Measurements from ENCODE around the gene PDZD8.

The PDZD8 gene

GRCh38 chr10:117346574-117346973 lies 28.7 kb downstream of the PDZD8 start:
- H3K9me3 Mint-ChIP-seq: no peaks in the 10 kb centered on the region
- DNase-seq (no peak), ATAC-seq (replicated peaks) (no peak)
- no peak overlapping the region for H3K27ac Mint-ChIP-seq
- peaks cover 23 to 68% of the 10 kb centered on the region in 2 donors for H3K4me1 Mint-ChIP-seq
- H3K4me3 Mint-ChIP-seq: no peak overlapping the region
- no peaks in the 10 kb centered on the region for H3K27me3 Mint-ChIP-seq
- H3K36me3 Mint-ChIP-seq: peaks cover 12 to 20% of the 10 kb centered on the region in 2 donors

DNA sequence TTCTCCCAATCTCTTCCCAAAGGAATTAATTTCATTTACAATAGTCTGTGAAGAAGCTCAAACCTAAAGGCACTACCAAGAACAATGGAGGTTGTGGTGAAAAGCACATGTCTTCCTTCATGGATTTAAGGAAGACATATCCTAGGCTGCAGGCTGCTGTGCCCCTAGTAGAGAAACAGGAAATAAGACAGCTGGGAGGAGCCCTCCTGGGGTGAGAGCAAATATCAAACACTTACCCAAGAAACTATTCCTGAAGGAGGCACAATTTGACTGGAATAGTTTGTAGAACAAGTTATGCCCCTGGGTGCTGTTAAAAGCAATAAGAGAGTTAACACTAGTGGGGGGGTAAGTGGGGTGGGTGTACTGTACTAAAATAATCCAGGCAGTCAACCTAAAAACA lies 30.1 kb downstream of the PDZD8 start:
- no peak for ATAC-seq (replicated peaks)
- Mint-ChIP-seq H3K27ac (no peak overlapping the region), H3K36me3 (peaks cover 19 to 21% of the 10 kb centered on the region in 2 donors), H3K4me1 (peaks cover 23 to 62% of the 10 kb centered on the region in 2 donors), H3K9me3 (no peaks in the 10 kb centered on the region), H3K4me3 (no peak overlapping the region), H3K27me3 (no peaks in the 10 kb centered on the region)
- no peak for DNase-seq

- Mint-ChIP-seq H3K9me3 (no peaks in the 10 kb centered on the region), H3K4me1 (peaks cover 21 to 50% of the 10 kb centered on the region in 2 donors), H3K27me3 (no peaks in the 10 kb centered on the region), H3K36me3 (peaks cover 19 to 21% of the 10 kb centered on the region in 2 donors), H3K4me3 (no peak overlapping the region), H3K27ac (no peak overlapping the region)
- DNase-seq (no peak), ATAC-seq (replicated peaks) (no peak)
Measured at GRCh38 chr10:117342641-117343040, 32.6 kb downstream of the PDZD8 start.

DNA sequence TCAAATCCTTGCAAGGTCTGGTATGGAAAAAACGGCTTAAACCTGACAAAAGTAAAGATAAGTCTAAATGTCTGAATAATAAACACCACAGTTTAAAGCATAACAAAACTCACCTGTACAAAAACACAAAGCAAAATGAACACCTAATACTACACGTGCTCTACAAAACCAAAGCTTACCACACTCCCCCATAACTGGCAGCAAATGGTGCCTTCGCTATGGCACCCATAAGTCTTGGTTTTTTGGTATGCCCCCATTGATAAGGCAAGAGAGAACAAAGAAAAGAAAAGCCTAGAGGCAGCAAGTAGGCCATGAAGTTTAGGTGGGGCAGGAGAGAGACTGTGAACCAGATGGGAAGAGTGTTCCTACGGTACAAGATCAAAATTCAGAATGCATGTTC lies 34.2 kb downstream of the PDZD8 start:
- Mint-ChIP-seq H3K27me3 (no peaks in the 10 kb centered on the region), H3K27ac (no peak overlapping the region), H3K36me3 (peaks cover 23 to 27% of the 10 kb centered on the region in 2 donors), H3K4me3 (no peak overlapping the region), H3K4me1 (peaks cover 20 to 40% of the 10 kb centered on the region in 2 donors), H3K9me3 (no peaks in the 10 kb centered on the region)
- no peak for DNase-seq
- ATAC-seq (replicated peaks): no peak

DNA sequence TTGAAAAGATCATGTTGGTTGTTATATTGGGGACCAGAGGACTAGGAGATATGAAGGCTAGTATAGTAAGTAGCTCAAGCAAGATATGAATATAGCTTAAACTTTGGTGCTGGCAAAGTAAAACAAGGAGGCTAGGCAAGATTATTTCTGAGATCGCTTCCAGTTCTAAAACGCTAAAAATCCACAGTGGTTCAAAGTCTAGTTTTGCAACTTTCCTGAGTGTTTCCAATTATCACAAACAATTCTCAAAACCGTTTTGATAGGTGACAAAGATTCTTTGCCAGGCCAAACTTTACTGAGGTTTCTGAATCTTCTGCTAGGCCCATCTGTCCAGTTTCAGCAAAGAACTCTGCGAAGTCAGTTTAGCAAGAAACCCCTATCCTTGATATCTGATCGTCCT lies 35.3 kb downstream of the PDZD8 start:
- Mint-ChIP-seq H3K27ac (no peak overlapping the region), H3K27me3 (no peaks in the 10 kb centered on the region), H3K9me3 (peaks cover 5 to 9% of the 10 kb centered on the region in 2 donors), H3K36me3 (peaks cover 32 to 34% of the 10 kb centered on the region in 2 donors), H3K4me1 (peaks cover 17 to 29% of the 10 kb centered on the region in 2 donors), H3K4me3 (no peak overlapping the region)
- no peak for ATAC-seq (replicated peaks)
- no peak for DNase-seq

- Mint-ChIP-seq H3K27me3 (no peaks in the 10 kb centered on the region), H3K4me3 (no peak overlapping the region), H3K36me3 (peaks cover 32 to 37% of the 10 kb centered on the region in 2 donors), H3K4me1 (peaks cover 17 to 29% of the 10 kb centered on the region in 2 donors), H3K27ac (no peak overlapping the region), H3K9me3 (peaks cover 8 to 12% of the 10 kb centered on the region in 2 donors)
- ATAC-seq (replicated peaks) (no peak), DNase-seq (no peak)
Measured at GRCh38 chr10:117339578-117339977, 35.7 kb downstream of the PDZD8 start.

DNA sequence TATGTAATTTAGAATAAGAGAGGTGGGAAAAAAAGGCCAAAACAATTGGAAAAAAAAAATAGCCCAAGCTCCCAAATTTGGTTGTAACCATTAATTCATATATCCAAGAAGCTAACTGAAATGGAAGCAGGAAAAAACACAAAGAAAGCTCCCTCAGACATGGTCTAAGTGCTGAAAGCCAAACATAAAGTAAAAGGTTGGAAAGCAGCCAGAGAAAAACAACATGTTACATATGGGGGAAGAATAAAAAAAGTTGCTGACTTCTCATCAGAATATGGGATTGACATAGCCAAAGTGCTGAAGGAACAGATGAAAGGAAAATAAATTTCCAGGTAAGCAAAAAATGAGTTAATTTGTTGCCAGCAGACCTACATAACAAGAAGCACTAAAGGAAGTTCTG lies 40.3 kb downstream of the PDZD8 start:
- no peak for ATAC-seq (replicated peaks)
- no peaks in the 10 kb centered on the region for H3K27me3 Mint-ChIP-seq
- peaks cover 9 to 15% of the 10 kb centered on the region in 2 donors for H3K9me3 Mint-ChIP-seq
- DNase-seq: no peak
- H3K36me3 Mint-ChIP-seq: peaks cover 35 to 40% of the 10 kb centered on the region in 2 donors
- no peak overlapping the region for H3K27ac Mint-ChIP-seq
- H3K4me1 Mint-ChIP-seq: peaks cover 6 to 7% of the 10 kb centered on the region in 2 donors
- no peak overlapping the region for H3K4me3 Mint-ChIP-seq

DNA sequence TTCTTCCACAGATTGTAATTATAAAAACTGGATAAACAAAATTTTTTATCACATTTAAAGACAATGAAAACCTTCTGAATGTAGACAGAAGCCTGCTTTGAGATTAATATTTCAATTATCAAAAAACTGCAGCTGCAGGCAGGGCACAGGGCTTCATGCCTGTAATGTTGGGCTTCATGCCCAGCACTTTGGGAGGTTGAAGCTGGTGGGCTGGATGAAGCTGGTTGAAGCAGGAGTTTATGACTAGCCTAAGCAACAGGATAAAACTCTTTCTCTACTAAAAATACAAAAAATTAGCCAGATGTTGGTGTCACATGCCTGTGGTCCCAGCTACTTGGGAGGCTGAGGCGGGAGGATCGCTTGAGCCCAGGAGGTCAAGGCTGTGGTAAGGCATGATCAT lies 41.2 kb downstream of the PDZD8 start:
- no peak for DNase-seq
- peaks cover 36 to 44% of the 10 kb centered on the region in 2 donors for H3K36me3 Mint-ChIP-seq
- H3K27me3 Mint-ChIP-seq: no peaks in the 10 kb centered on the region
- peaks cover 6% of the 10 kb centered on the region in 2 donors for H3K4me1 Mint-ChIP-seq
- peaks cover 9 to 15% of the 10 kb centered on the region in 2 donors for H3K9me3 Mint-ChIP-seq
- no peak overlapping the region for H3K27ac Mint-ChIP-seq
- no peak overlapping the region for H3K4me3 Mint-ChIP-seq
- no peak for ATAC-seq (replicated peaks)

DNA sequence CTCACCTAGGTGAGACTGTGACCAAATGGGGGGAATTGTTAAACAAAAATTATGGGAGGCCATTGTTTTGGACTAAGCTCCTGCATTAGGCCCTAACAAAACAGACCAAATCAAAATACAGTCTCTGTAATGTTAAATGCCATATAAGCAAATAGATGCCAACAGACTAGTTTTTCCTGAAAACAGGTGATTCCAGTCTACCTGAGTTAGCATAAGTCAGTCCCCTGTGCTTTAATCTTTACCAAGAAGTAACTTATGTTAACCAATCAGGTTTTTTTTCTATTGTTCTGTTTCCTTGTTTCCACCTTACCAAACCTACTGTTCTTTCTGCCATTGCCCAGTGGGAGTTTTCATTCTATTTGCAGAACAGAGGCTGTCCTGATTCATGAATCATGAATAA lies 48.0 kb downstream of the PDZD8 start:
- H3K4me3 Mint-ChIP-seq: no peak overlapping the region
- no peak overlapping the region for H3K27ac Mint-ChIP-seq
- H3K4me1 Mint-ChIP-seq: peaks cover 0 to 10% of the 10 kb centered on the region in 2 donors
- H3K27me3 Mint-ChIP-seq: no peaks in the 10 kb centered on the region
- DNase-seq (no peak), ATAC-seq (replicated peaks) (no peak)
- peaks cover 3 to 8% of the 10 kb centered on the region in 2 donors for H3K9me3 Mint-ChIP-seq
- H3K36me3 Mint-ChIP-seq: peaks cover 27 to 34% of the 10 kb centered on the region in 2 donors

DNA sequence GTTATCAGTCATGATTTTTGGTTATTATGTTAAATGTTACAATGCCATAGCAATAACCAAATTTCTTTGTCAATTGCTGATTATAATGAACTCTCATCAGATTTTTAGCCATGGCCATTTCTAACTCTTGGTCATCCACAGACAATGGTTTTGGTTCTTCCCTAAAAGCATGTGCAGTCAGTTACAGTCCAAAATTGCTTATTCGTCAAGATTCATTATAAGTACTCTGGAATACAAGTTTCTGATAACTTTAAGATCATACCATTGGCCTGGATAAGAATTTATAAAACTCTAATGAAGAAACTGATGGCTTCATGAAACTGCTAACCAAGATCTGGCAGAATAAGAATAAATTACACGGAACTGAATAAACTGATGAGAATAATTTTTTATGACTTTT lies 50.9 kb downstream of the PDZD8 start:
- peaks cover 0 to 4% of the 10 kb centered on the region in 2 donors for H3K4me1 Mint-ChIP-seq
- no peaks in the 10 kb centered on the region for H3K27me3 Mint-ChIP-seq
- no peak for ATAC-seq (replicated peaks)
- no peak overlapping the region for H3K4me3 Mint-ChIP-seq
- peaks cover 19 to 21% of the 10 kb centered on the region in 2 donors for H3K36me3 Mint-ChIP-seq
- H3K9me3 Mint-ChIP-seq: peaks cover 3 to 8% of the 10 kb centered on the region in 2 donors
- DNase-seq: no peak
- H3K27ac Mint-ChIP-seq: no peak overlapping the region

GRCh38 chr10:117322260-117322659 lies 53.0 kb downstream of the PDZD8 start:
- DNase-seq (no peak), ATAC-seq (replicated peaks) (no peak)
- Mint-ChIP-seq H3K27ac (no peak overlapping the region), H3K4me1 (peaks cover 0 to 4% of the 10 kb centered on the region in 2 donors), H3K4me3 (no peak overlapping the region), H3K36me3 (peaks cover 19 to 23% of the 10 kb centered on the region in 2 donors), H3K9me3 (peaks cover 3 to 8% of the 10 kb centered on the region in 2 donors), H3K27me3 (no peaks in the 10 kb centered on the region)

DNA sequence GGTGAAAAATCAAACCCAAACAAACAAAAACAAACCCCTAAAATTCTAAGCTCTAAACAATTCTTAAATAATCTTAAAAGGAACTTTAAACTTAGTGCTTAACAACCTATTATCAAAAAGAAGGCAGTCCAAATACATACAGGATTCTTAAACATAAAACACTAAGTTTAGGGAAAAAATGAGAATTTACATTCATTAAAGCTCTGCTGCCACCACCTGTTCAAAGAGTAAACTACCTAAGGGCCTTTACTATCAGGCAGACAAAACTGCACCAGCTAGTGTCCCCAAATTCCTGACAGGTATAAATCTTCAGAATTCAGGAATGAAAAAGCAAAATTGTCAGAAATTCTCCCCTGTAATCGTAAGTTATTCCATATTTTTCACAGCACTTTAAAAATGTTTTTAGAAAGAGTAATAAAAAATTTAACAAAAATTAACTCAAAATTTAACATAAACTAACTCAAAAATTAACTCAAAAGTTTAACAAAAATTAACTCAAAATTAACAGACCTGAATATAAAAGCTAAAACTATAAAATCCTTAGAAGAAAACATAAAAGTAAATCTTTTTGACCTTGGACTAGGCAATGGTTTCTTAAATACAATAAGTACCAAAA lies 55.1 kb downstream of the PDZD8 start:
- Mint-ChIP-seq H3K27me3 (no peaks in the 10 kb centered on the region), H3K27ac (no peak overlapping the region), H3K9me3 (no peaks in the 10 kb centered on the region), H3K4me3 (no peak overlapping the region), H3K4me1 (no peaks in the 10 kb centered on the region), H3K36me3 (peaks cover 7 to 8% of the 10 kb centered on the region in 2 donors)
- DNase-seq (no peak), ATAC-seq (replicated peaks) (no peak)

- no peaks in the 10 kb centered on the region for H3K4me1 Mint-ChIP-seq
- DNase-seq (no peak), ATAC-seq (replicated peaks) (no peak)
- H3K27ac Mint-ChIP-seq: no peak overlapping the region
- peaks cover 11 to 20% of the 10 kb centered on the region in 2 donors for H3K36me3 Mint-ChIP-seq
- H3K27me3 Mint-ChIP-seq: no peaks in the 10 kb centered on the region
- H3K9me3 Mint-ChIP-seq: no peaks in the 10 kb centered on the region
- H3K4me3 Mint-ChIP-seq: no peak overlapping the region
Measured at GRCh38 chr10:117318909-117319308, 56.3 kb downstream of the PDZD8 start.

DNA sequence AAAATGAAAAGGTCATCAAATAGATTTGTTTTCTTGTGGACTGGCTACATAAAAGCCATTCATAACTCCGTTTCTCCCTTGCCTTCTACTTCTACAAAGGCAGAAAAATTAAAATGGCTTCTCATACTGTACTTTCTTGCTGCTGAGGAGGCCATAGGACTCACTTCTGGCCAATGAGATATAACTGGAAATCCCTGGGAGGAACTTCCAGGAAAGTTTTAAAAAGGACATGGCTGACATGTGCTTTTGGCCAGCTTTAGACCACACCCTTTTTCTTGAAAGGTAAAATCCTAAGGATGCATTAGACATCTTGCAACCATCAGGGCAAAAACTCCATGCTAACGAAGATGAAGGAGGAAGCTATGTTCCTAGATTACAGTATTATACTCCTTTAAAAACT lies 58.5 kb downstream of the PDZD8 start:
- H3K4me1 Mint-ChIP-seq: peaks cover under 1 to 6% of the 10 kb centered on the region in 2 donors
- H3K4me3 Mint-ChIP-seq: no peak overlapping the region
- peaks cover 0 to 2% of the 10 kb centered on the region in 2 donors for H3K9me3 Mint-ChIP-seq
- H3K27ac Mint-ChIP-seq: no peak overlapping the region
- no peak for DNase-seq
- no peak for ATAC-seq (replicated peaks)
- peaks cover 24 to 37% of the 10 kb centered on the region in 2 donors for H3K36me3 Mint-ChIP-seq
- no peaks in the 10 kb centered on the region for H3K27me3 Mint-ChIP-seq

DNA sequence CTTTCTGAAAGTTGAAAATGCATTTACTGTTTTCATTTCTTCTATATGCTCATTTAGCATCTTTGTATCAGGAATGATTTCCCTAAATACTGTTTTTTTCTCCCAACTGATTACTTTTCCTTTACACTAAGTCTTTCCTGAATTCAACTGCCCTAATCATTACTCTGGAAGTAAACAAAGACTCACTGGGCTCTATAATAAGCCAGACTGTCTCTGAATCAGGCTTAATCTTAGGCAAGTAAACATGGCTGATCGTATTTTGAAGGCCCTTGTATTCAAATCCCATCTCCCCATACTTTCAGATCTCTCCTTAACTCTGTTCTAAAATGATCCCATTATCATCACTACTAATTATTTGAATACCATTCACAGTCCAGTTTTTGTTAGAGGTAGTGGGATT lies 61.6 kb downstream of the PDZD8 start:
- peaks cover 32 to 47% of the 10 kb centered on the region in 2 donors for H3K36me3 Mint-ChIP-seq
- peaks cover 0 to 2% of the 10 kb centered on the region in 2 donors for H3K9me3 Mint-ChIP-seq
- no peaks in the 10 kb centered on the region for H3K27me3 Mint-ChIP-seq
- ATAC-seq (replicated peaks) (no peak), DNase-seq (no peak)
- H3K27ac Mint-ChIP-seq: no peak overlapping the region
- peaks cover 8 to 11% of the 10 kb centered on the region in 2 donors for H3K4me1 Mint-ChIP-seq
- H3K4me3 Mint-ChIP-seq: no peak overlapping the region
